GM12892 (cell line): ENCODE measurements around the gene FTCD.

Source experiments
- POLR2A ChIP-seq: IDR thresholded peaks from 2 replicates; pipeline ENCODE4 v1.6.1; 2011; ENCODE audit warnings: low read depth, low read length, control low read depth
- POLR2AphosphoS5 ChIP-seq: IDR thresholded peaks from 2 replicates; pipeline ENCODE4 v1.6.1; 2011; ENCODE audit warnings: low read depth, low read length, control low read depth
- TAF1 ChIP-seq: IDR thresholded peaks from 2 replicates; pipeline ENCODE4 v1.6.1; 2011; ENCODE audit warnings: low read depth, mild to moderate bottlenecking, control low read depth, low read length, borderline replicate concordance

- TF ChIP-seq POLR2A (no peak), TAF1 (no peak), POLR2AphosphoS5 (no peak)
Observed at GRCh38 chr21:46093668-46094400, 61.5 kb downstream of the FTCD start.
